Activated CD4-positive, alpha-beta T cell treated with anti-CD3 and anti-CD28 coated beads, Interleukin-2, amount 10 ng/mL, durations not matched to agents 24 days and 14 days (primary cell): ENCODE measurements around the gene ITPRID1. TPM values are rescaled to one million over a fixed set of nuclear protein-coding genes. Genes with fewer than 3 reads are reported as not detected.

Experiments used
- DNase-seq: peaks from one replicate; pipeline ENCODE4 v3.0.0; 2022
- H3K27ac Mint-ChIP-seq: one replicate; pipeline ENCODE4 v1.8.0; 2022; ENCODE audit warnings: mild to moderate bottlenecking, mixed read lengths
- H3K27me3 Mint-ChIP-seq: one replicate; pipeline ENCODE4 v1.8.0; 2022; ENCODE audit warnings: mixed read lengths
- H3K36me3 Mint-ChIP-seq: one replicate; pipeline ENCODE4 v1.8.0; 2022; ENCODE audit warnings: low read depth, mild to moderate bottlenecking, mixed read lengths
- H3K4me1 Mint-ChIP-seq: one replicate; pipeline ENCODE4 v1.8.0; 2021; ENCODE audit warnings: mixed read lengths
- H3K4me3 Mint-ChIP-seq: one replicate; pipeline ENCODE4 v1.8.0; 2022; ENCODE audit warnings: mild to moderate bottlenecking, moderate library complexity, mixed read lengths
- H3K9me3 Mint-ChIP-seq: one replicate; pipeline ENCODE4 v1.8.0; 2021; ENCODE audit warnings: mixed read lengths
- intact Hi-C: fragments of 100-400 bp; cut with micrococcal nuclease; formaldehyde crosslinking; loops from one replicate; pipeline ENCODE4 v1.15.1; 2023
- total RNA-seq: library from RNA; stranded (reverse); gene quantifications from 2 replicates; pipeline ENCODE4 v1.2.3, GENCODE V29; 2022

The ITPRID1 gene
- total RNA-seq, 1 donor from 2014 or later: not detected

DNA sequence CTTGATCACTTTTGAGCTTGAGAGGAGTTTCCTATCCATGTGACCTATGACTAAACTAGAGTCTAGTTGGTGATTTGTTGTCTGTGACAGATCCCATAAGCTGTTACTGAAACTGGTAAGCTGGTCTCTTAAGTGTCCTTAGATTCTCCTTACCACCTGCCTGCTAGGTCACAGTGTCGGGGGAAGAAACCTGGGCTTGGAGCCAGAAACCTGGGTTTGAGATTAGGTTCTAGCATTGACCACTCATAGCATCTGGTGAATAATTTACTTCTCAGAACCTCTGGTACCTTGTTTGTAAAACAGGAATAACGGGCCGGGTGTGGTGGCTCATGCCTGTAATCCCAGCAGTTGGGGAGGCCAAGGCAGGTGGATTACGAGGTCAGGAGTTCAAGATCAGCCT lies 21.8 kb upstream of the ITPRID1 start:
- DNase-seq: no peak
- H3K4me3 Mint-ChIP-seq: no peak overlapping the region
- H3K9me3 Mint-ChIP-seq: no peaks in the 10 kb centered on the region
- H3K4me1 Mint-ChIP-seq: no peaks in the 10 kb centered on the region
- H3K27me3 Mint-ChIP-seq: no peaks in the 10 kb centered on the region
- H3K36me3 Mint-ChIP-seq: no peaks in the 10 kb centered on the region
- H3K27ac Mint-ChIP-seq: no peak overlapping the region
- intact Hi-C loops: no loop called here

DNA sequence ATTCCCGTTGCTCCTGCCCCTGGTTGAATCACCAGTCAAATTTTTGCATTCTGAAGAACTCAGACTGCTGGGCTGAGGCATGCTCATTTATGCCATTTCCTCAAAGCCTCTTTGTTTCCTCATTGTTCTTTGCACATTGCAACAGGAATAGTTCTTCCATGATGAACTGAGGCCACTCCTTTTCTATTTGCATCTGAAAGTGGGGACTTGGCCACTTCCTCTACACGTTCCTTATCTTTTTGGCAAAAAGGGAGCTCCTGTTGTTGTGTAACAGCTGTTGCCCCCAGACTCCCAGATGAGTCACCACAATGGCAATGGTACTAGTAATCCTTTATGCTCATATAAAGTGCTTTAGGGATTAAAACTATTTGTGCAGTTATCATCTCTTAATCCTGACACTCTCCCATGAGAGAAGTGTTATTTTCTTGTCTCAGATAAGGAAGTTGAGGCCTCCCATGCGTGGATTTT lies 20.1 kb upstream of the ITPRID1 start:
- no peak for DNase-seq
- no peaks in the 10 kb centered on the region for H3K9me3 Mint-ChIP-seq
- H3K36me3 Mint-ChIP-seq: no peaks in the 10 kb centered on the region
- intact Hi-C loops: no loop called here
- no peak overlapping the region for H3K4me3 Mint-ChIP-seq
- no peak overlapping the region for H3K27ac Mint-ChIP-seq
- no peaks in the 10 kb centered on the region for H3K4me1 Mint-ChIP-seq
- H3K27me3 Mint-ChIP-seq: no peaks in the 10 kb centered on the region

DNA sequence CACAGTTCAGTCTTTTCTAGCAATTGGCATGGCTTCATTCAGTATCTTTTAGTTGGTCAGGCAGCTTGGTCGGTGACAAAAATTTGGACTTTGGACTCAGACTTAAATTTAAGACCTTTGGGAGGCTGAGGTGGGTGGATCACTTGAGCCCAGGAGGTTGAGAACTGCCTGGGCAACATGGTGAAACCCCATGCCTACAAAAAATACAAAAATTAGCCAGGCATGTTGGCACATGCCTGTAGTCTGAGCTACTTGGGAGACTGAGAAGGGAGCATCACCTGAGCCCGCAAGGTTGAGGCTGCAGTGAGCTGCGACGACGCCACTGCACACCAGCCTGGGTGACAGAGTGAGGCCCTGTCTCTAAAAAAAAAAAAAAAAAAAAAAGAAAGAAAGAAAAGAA lies 19.5 kb upstream of the ITPRID1 start:
- no peaks in the 10 kb centered on the region for H3K9me3 Mint-ChIP-seq
- H3K36me3 Mint-ChIP-seq: no peaks in the 10 kb centered on the region
- DNase-seq: no peak
- no peak overlapping the region for H3K4me3 Mint-ChIP-seq
- no peak overlapping the region for H3K27ac Mint-ChIP-seq
- H3K4me1 Mint-ChIP-seq: no peaks in the 10 kb centered on the region
- intact Hi-C loops: no loop called here
- H3K27me3 Mint-ChIP-seq: no peaks in the 10 kb centered on the region

DNA sequence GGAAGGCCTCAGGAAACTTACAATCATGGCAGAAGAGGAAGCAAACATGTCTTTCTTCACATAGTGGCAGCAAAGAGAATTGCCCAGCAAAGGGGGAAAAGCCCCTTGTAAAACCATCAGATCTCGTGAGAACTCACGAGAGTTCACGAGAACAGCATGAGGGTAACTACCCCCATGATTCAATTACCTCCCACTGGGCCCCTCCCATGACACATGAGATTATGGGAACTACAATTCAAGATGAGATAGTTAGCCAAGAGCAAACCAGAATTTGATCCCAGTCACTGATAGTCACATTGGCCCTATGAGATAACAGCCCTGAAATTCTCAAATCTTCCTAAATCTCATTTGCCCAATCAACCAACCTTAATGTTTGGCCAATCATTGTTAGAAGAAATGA lies 18.2 kb upstream of the ITPRID1 start:
- H3K9me3 Mint-ChIP-seq: no peaks in the 10 kb centered on the region
- no peak for DNase-seq
- H3K27ac Mint-ChIP-seq: no peak overlapping the region
- H3K36me3 Mint-ChIP-seq: no peaks in the 10 kb centered on the region
- H3K27me3 Mint-ChIP-seq: no peaks in the 10 kb centered on the region
- H3K4me3 Mint-ChIP-seq: no peak overlapping the region
- no peaks in the 10 kb centered on the region for H3K4me1 Mint-ChIP-seq
- intact Hi-C loops: no loop called here

DNA sequence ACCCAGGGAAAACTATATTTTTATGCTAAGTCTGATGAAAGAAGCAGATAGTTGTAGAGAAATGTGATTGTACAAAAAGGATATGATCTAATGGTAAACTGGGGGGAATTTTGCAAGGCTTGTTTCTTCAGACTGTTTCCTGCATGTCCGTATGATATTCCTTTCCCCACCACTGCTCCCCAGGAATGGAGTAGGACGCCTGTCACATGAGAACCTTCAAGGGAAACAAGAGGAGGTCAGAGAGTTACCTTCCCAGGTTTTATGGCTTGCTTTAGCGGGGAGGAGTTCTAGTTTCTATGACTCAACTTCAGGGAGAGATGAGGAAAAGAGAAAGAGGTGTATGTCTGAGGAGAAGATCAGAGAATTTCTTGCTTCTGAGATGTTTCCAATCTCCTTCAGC lies 16.4 kb upstream of the ITPRID1 start:
- no peak for DNase-seq
- Mint-ChIP-seq H3K4me3 (no peak overlapping the region), H3K27ac (no peak overlapping the region), H3K36me3 (no peaks in the 10 kb centered on the region), H3K4me1 (no peaks in the 10 kb centered on the region), H3K27me3 (no peaks in the 10 kb centered on the region), H3K9me3 (no peaks in the 10 kb centered on the region)
- intact Hi-C loops: no loop called here

DNA sequence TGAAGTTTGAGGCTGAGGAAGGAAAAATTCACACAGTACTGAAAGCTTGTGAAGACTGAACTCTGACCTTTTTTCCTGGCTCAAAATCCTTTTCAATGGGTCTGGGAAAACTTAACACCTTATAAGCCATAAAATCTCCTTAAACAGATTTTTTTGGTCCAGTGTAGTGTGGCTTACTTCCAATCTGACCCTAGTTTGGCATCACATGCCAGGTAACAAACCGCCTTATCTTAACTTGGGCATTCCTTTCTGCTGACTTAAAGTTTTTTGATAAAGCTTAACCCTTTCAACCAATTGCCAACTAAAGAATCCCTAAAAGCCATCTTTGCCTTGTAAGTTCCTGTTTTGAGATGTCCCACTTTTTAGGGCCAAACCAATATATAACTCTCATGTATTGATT lies 13.2 kb upstream of the ITPRID1 start:
- H3K27ac Mint-ChIP-seq: no peak overlapping the region

DNA sequence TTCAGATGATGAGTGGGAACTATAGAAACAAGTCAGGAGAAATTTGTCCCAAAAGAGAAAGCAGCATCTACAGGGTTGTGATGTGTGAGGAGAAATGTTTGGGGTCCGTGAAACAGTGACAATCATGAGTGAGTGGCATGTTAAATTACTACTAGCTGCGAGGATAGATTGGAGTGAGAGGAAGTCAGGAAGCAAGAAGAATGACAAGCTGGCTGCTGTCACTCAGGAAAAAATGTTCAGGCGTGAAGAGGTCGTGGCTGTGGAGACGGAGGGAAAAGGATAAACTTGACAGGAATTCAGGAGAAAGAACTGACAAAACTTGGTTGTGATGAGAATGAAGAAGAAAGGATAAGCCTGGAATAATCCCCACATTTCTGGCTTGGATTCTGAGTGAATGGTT lies 5.1 kb upstream of the ITPRID1 start:
- no peaks in the 10 kb centered on the region for H3K27me3 Mint-ChIP-seq
- no peak for DNase-seq
- H3K4me1 Mint-ChIP-seq: no peaks in the 10 kb centered on the region
- H3K9me3 Mint-ChIP-seq: peaks cover 4% of the 10 kb centered on the region
- no peak overlapping the region for H3K4me3 Mint-ChIP-seq
- intact Hi-C loops: no loop called here
- no peaks in the 10 kb centered on the region for H3K36me3 Mint-ChIP-seq
- no peak overlapping the region for H3K27ac Mint-ChIP-seq

More for the DNA sequence above, 13.2 kb upstream of the ITPRID1 start:
- intact Hi-C loops: no loop called here
- no peaks in the 10 kb centered on the region for H3K9me3 Mint-ChIP-seq
- no peaks in the 10 kb centered on the region for H3K36me3 Mint-ChIP-seq
- H3K4me1 Mint-ChIP-seq: no peaks in the 10 kb centered on the region
- DNase-seq: no peak
- no peaks in the 10 kb centered on the region for H3K27me3 Mint-ChIP-seq
- H3K4me3 Mint-ChIP-seq: no peak overlapping the region

DNA sequence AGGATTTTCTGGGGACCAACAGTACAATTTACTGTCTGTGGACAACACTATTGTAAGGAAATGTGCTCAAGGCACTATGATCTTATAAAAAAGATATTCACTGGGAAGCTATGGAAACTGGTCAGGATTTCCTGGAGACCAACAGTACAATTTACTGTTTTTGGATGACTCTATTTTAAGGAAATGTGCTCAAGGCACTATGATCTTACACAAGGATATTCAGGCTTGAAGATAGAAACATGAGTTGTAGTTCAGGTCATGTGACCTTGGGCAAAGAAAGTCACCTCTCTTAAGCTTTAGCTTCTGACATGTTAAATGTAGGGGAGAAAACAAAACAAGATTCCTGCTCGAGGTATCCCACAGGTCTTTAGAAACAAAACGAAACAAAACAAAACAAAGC lies 1.7 kb upstream of the ITPRID1 start:
- Mint-ChIP-seq H3K4me1 (no peaks in the 10 kb centered on the region), H3K27me3 (no peaks in the 10 kb centered on the region), H3K27ac (no peak overlapping the region), H3K9me3 (peaks cover 2% of the 10 kb centered on the region), H3K4me3 (no peak overlapping the region), H3K36me3 (no peaks in the 10 kb centered on the region)
- no peak for DNase-seq
- intact Hi-C loops: no loop called here

DNA sequence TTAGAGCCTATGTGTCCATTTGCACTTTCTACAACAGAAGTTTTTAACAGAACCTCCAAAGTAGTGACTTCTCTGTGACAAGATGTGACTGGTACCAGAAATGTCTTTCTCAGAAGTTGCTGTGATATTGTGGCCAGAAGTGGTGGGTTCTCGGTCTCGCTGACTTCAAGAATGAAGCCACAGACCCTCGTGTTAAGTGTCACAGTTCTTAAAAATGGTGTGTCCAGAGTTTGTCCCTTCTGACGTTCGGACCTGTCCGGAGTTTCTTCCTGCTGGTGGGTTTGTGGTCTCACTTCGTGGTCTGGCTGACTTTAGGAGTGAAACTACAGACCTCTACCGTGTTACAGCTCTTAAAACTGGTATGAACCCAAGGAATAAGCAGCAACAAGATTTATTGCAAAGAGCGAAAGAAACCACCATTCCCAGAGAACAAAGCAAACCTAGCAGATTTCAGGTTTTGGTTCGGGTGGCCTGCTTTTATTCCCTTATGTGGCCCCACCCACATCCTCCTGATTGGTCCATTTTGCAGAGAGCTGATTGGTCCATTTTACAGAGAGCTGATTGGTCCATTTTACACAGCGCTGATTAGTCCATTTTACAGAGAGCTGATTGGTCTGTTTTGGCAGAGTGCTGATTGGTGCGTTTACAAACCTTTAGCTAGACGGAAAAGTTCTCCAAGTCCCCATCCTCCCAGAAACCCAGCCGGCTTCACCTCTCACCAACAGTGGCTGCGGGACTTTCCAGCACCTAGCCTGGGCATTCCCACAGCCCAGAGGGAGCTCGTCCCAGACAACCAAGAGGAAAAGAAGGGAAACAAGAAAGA lies 3.0 kb downstream of the ITPRID1 start:
- H3K27me3 Mint-ChIP-seq: no peaks in the 10 kb centered on the region
- no peaks in the 10 kb centered on the region for H3K9me3 Mint-ChIP-seq
- intact Hi-C loops: no loop called here
- DNase-seq: no peak
- H3K27ac Mint-ChIP-seq: no peak overlapping the region
- no peak overlapping the region for H3K4me3 Mint-ChIP-seq
- H3K4me1 Mint-ChIP-seq: no peaks in the 10 kb centered on the region
- no peaks in the 10 kb centered on the region for H3K36me3 Mint-ChIP-seq

DNA sequence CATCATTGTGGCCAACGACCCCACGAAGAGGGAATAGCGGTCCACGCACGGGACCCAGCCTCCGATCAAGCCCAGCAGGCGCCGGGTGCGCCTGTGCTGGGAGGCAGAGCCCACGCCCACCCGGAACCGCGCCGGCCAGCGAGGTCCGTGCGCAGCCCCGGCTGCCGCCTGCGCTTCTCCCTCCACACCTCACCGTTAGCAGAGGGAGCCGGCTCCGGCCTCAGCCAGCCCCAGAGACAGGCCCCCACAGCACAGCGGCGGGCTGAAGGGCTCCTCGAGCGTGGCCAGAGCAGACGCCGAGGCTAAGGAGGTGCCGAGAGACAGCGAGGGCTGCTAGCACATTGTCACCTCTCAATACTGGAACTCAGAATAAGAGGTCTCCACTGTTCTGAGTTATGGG lies 3.6 kb downstream of the ITPRID1 start:
- H3K4me3 Mint-ChIP-seq: no peak overlapping the region
- no peak for DNase-seq
- no peaks in the 10 kb centered on the region for H3K4me1 Mint-ChIP-seq
- H3K27me3 Mint-ChIP-seq: no peaks in the 10 kb centered on the region
- intact Hi-C loops: no loop called here
- no peak overlapping the region for H3K27ac Mint-ChIP-seq
- H3K36me3 Mint-ChIP-seq: no peaks in the 10 kb centered on the region
- H3K9me3 Mint-ChIP-seq: no peaks in the 10 kb centered on the region

DNA sequence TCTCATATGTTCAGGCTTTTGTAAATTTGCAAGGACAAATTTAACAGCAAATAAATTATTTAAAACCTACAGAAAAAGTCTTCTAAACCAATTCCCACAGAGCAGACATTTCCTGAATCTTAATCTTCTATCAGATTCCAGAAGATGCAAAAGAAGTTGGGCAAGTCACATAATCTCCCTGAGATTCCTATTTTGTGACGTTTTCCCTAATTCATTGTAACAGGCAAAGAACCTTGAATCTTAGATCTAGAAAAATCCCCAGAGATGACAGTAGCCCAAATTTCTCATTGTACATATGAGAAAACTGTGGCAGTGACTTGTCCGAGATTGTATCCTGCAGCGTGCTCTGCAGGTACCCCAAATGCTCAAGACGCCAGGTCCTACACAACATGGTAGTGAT lies 4.9 kb downstream of the ITPRID1 start:
- Mint-ChIP-seq H3K4me3 (no peak overlapping the region), H3K4me1 (no peaks in the 10 kb centered on the region), H3K36me3 (no peaks in the 10 kb centered on the region), H3K9me3 (no peaks in the 10 kb centered on the region), H3K27ac (no peak overlapping the region), H3K27me3 (no peaks in the 10 kb centered on the region)
- intact Hi-C loops: no loop called here
- no peak for DNase-seq

DNA sequence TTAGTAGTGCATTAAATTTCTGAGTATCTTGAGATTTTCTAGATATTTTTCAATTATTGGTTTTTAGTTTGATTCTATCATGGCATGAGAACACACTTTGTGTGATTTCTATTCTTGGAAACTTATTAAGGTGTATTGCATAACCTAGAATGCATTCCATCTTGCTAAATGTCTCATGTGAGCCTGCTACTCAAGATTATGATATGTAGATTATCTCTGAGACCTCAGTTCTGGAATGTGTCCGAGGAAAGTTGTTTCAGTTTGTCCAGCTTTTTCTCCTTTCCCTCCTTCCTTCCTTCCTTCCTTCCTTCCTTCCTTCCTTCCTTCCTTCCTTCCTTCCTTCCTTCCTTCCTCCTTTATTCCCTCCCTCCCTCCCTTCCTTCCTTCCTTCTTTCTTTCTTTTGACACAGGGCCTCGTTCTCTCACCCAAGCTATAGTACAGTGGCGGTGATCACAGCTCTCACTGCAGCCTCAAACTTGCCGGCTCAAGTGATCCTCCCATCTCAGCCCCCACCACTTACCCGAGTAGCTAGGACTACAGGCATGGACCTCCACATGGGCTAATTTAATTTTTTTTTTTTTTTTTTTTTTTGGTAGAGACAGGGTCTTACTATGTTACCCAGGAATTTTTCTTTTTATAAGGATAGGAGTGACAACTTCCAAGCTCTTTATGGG lies 7.6 kb downstream of the ITPRID1 start:
- H3K36me3 Mint-ChIP-seq: no peaks in the 10 kb centered on the region
- H3K9me3 Mint-ChIP-seq: no peaks in the 10 kb centered on the region
- DNase-seq: no peak
- no peaks in the 10 kb centered on the region for H3K27me3 Mint-ChIP-seq
- H3K27ac Mint-ChIP-seq: no peak overlapping the region
- intact Hi-C loops: no loop called here
- no peak overlapping the region for H3K4me3 Mint-ChIP-seq
- no peaks in the 10 kb centered on the region for H3K4me1 Mint-ChIP-seq

DNA sequence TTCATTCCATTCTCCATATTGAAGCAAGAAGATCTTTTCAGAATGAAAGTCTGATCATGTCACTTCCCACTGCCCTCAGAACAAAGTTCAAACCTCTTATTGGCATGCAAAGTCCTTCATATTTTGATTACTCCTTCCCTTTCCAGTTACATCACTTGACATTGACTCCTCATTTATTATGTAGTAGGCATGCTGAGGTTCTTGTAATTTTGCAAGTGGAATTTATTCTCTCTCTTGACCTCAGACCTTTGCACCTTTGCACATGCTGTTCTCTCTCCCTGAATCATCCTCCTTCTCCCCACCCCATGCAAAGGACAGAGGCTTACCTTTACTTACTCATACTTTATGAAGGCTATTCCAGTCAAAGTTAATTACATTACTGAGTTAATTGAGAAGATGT lies 13.0 kb downstream of the ITPRID1 start:
- H3K27ac Mint-ChIP-seq: no peak overlapping the region
- intact Hi-C loops: no loop called here
- no peaks in the 10 kb centered on the region for H3K9me3 Mint-ChIP-seq

DNA sequence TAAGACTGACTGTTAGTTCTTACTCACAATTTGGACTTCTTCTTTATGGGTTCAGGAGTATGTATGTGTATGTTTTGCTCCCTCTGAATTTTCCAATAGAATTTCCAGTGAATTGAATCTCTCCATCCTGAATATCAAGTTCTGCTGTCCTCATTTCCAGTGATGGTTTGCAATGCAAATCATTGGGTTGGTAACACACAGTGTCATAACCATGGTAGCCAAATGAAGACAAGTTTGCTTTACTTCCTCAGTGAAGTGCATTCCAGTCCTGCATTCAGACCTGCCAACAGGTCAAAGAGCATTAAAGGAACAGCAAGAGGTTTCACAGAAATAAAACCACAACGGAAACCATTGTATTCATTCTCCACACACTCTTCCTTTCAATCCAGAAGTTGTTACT lies 15.2 kb downstream of the ITPRID1 start:
- H3K9me3 Mint-ChIP-seq: no peaks in the 10 kb centered on the region
- H3K27me3 Mint-ChIP-seq: no peaks in the 10 kb centered on the region
- intact Hi-C loops: no loop called here
- DNase-seq: no peak
- H3K36me3 Mint-ChIP-seq: no peaks in the 10 kb centered on the region
- H3K27ac Mint-ChIP-seq: no peak overlapping the region
- no peak overlapping the region for H3K4me3 Mint-ChIP-seq
- H3K4me1 Mint-ChIP-seq: no peaks in the 10 kb centered on the region

More for the DNA sequence above, 13.0 kb downstream of the ITPRID1 start:
- no peak for DNase-seq
- H3K4me3 Mint-ChIP-seq: no peak overlapping the region
- no peaks in the 10 kb centered on the region for H3K36me3 Mint-ChIP-seq
- no peaks in the 10 kb centered on the region for H3K27me3 Mint-ChIP-seq
- no peaks in the 10 kb centered on the region for H3K4me1 Mint-ChIP-seq
